SK-N-MC (cell line): ENCODE results near the gene CHRND.

ENCODE experiments used
- DNase-seq: peaks from one replicate; pipeline ENCODE4 v3.0.0-alpha.2; 2011; ENCODE audit warnings: low read depth, low spot score
- H3K27ac ChIP-seq: fragments of 200-600 bp; sonication (generic); 2 replicates; pipeline ENCODE4 v1.5.1; 2016; ENCODE audit warnings: mixed run types
- H3K36me3 ChIP-seq: fragments of 200-600 bp; sonication (generic); 2 replicates; pipeline ENCODE4 v1.6.1; 2017; ENCODE audit warnings: antibody characterized with exemption, low read length, mixed read lengths; ENCODE audit not compliant: insufficient read depth
- H3K4me3 ChIP-seq: fragments of 200-600 bp; sonication (generic); 2 replicates; pipeline ENCODE4 v1.5.1; 2016
- H3K9ac ChIP-seq: fragments of 200-600 bp; sonication (generic); 2 replicates; pipeline ENCODE4 v1.8.0; 2017; ENCODE audit warnings: mixed run types, mixed read lengths; ENCODE audit not compliant: insufficient read length
- H3K9me3 ChIP-seq: fragments of 200-600 bp; sonication (generic); 2 replicates; pipeline ENCODE4 v1.6.1; 2017; ENCODE audit warnings: low read depth, mild to moderate bottlenecking, antibody characterized with exemption, low read length, moderate library complexity, mixed read lengths
- EZH2 ChIP-seq: fragments of 200-600 bp; sonication (generic); IDR thresholded peaks from one replicate; pipeline ENCODE4 v1.6.1; 2017; ENCODE audit warnings: antibody characterized with exemption
- FOXP2 ChIP-seq: optimal IDR thresholded peaks from 2 replicates; pipeline ENCODE3; 2011; ENCODE audit warnings: mild to moderate bottlenecking, moderate library complexity; ENCODE audit not compliant: insufficient read depth; ENCODE audit errors: extremely low read length, control extremely low read depth
- POLR2AphosphoS5 ChIP-seq: IDR thresholded peaks from 2 replicates; pipeline ENCODE4 v1.6.1; 2012; ENCODE audit warnings: mild to moderate bottlenecking, low read depth, low read length, borderline replicate concordance

Gene CHRND

DNA sequence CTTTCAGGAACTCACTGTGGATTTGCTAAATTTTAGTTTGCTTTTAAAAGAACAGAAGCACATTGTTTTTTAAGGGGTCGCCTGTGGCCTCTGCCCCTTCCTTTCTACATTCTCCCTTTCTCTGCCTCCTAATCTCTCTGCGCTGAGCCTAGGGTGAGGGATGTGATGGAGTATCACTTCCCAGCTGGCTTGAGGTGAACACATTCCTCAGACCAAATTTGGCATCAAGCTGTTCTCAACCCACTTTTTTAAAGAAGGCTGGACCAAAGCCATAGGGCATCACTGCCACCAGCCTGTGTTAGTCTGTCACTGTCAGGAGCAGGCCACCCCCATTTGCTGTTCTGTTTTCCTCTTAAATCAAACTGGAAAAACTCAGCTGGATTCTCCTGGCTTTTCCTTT is 51.9 kb downstream of the CHRND start:
- H3K4me3 ChIP-seq = no peak overlapping the region
- DNase-seq = no peak
- H3K9me3 ChIP-seq = no peaks in the 10 kb centered on the region
- no peak overlapping the region for H3K27ac ChIP-seq
- TF ChIP-seq POLR2AphosphoS5 (no peak), EZH2 (no peak), FOXP2 (no peak)
- H3K9ac ChIP-seq = no peak overlapping the region
- H3K36me3 ChIP-seq = peaks cover 11% of the 10 kb centered on the region

DNA sequence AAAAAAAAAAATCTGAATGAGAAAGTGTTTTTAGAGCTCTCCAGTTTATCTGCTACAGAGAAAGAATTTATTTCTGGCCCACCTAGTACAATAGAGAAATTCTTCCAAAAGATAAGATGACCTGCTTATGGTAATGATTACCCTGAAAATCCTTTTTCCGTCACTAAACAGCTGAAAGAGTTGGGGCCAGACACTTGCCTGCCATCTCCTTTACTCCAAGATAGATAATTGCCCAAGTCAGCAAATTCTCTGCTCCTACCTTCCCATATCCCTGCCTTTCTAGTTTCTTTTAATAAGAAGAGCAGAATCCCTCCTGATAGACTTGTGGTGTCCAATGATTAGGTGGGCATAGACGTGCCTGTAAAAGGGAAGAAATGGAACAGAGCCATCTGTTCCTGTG is 52.7 kb downstream of the CHRND start:
- TF ChIP-seq EZH2 = no peak
- no peak for DNase-seq
- Histone ChIP-seq H3K27ac (no peak overlapping the region), H3K9ac (no peak overlapping the region), H3K4me3 (no peak overlapping the region), H3K36me3 (peaks cover 10% of the 10 kb centered on the region), H3K9me3 (no peaks in the 10 kb centered on the region)

DNA sequence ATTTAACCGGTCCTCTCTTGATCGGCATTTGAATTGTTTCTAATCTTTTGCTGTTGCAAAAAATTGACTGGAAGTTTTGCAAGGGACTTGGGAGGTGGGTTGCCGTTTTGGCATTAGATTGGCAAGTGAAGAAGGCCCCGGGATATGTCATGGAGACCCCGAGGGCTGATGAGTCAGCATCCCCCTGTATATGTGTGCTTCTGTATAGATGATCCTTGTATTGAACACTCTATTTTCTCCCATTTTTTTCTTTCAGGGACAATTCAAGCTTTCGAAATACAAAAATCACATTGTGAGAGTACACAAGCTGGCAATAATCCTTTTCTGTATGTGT is 54.7 kb downstream of the CHRND start:
- no peaks in the 10 kb centered on the region for H3K9me3 ChIP-seq
- H3K27ac ChIP-seq = no peak overlapping the region
- DNase-seq = no peak
- peaks cover 4% of the 10 kb centered on the region for H3K36me3 ChIP-seq
- H3K9ac ChIP-seq = no peak overlapping the region
- TF ChIP-seq EZH2 (no peak), FOXP2 (no peak)
- no peak overlapping the region for H3K4me3 ChIP-seq

DNA sequence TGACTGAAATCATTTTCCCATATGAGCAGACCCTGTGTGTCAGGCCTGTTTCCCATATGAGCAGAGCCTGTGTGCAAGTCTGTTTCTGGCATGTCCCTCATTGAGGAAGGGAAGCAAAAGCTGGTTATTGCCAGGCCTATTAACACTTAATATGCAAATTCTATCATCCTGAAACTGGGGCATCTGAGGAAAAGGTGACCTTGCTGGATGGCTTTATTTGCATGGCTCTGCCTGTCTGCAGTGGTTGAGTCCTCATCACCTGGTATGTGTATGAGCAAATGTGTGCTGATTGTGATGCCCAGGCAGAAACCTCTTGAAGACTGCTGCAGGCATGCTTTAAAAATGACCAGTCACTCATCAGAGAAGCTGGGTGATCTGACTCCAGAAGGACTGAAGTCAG is 55.8 kb downstream of the CHRND start:
- H3K4me3 ChIP-seq = no peak overlapping the region
- H3K9ac ChIP-seq = no peak overlapping the region
- TF ChIP-seq POLR2AphosphoS5 = no peak
- no peak for TF ChIP-seq FOXP2
- TF ChIP-seq EZH2 = no peak
- H3K27ac ChIP-seq = no peak overlapping the region
- H3K36me3 ChIP-seq = peaks cover 4% of the 10 kb centered on the region
- no peaks in the 10 kb centered on the region for H3K9me3 ChIP-seq
- DNase-seq = no peak

DNA sequence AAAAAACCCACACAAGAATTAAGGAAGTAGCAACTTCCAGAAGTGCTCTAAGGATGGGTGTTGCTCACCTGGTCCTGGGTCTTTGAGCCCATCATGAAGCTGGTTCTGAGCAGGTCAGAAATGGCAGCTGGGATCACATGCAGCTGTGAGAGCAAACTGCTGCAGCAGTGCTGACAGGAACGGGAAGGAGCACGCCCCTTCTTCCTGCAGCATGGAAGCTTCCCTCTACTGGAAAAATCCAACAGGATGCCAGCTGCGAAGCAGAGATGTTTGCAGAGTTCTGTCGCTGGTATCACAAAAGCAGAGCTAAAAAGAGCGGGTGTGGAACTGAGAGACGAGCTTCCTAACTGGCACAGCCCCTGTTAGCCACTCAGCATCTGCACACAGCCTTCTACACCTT is 58.3 kb downstream of the CHRND start:
- DNase-seq = no peak
- Histone ChIP-seq H3K9me3 (no peaks in the 10 kb centered on the region), H3K36me3 (peaks cover 4% of the 10 kb centered on the region; the same call in 1 of the 2 replicates), H3K9ac (no peak overlapping the region), H3K4me3 (no peak overlapping the region), H3K27ac (no peak overlapping the region)
- TF ChIP-seq FOXP2 (no peak), EZH2 (no peak), POLR2AphosphoS5 (no peak)
